ENCODE measurements around the gene PTPRQ. TPM values are rescaled to one million over a fixed set of nuclear protein-coding genes. Genes with fewer than 3 reads are reported as not detected.

PTPRQ gene
- total RNA-seq, 1 experiment from 2014 or later, result not detected

- Mint-ChIP-seq H3K27ac (ENCODE audit: unreplicated experiment) (no peak overlapping the region), H3K4me1 (ENCODE audit: low read depth, unreplicated experiment) (peaks cover under 1% of the 10 kb centered on the region), H3K36me3 (ENCODE audit: insufficient read depth, unreplicated experiment) (no peaks in the 10 kb centered on the region), H3K9me3 (ENCODE audit: low read depth, unreplicated experiment) (no peaks in the 10 kb centered on the region), H3K27me3 (ENCODE audit: unreplicated experiment) (no peaks in the 10 kb centered on the region), H3K4me3 (ENCODE audit: low read depth, unreplicated experiment) (no peak overlapping the region)
- CTCF ChIA-PET, result no interaction called here
- no TSS peak for BruUV-seq (replicated peaks)
- intact Hi-C loops (cut with micrococcal nuclease; ENCODE audit: unreplicated experiment), result no loop called here
- no peak for TF ChIP-seq CTCF (IDR thresholded peaks at IDR 0.05; ENCODE audit: unreplicated experiment)
- DNase-seq, result no peak
Observed at GRCh38 chr12:80697270-80697887, 253.3 kb downstream of the PTPRQ start.

- no TSS peak for BruUV-seq (replicated peaks)
- no peaks in the 10 kb centered on the region for H3K36me3 Mint-ChIP-seq (ENCODE audit: insufficient read depth, unreplicated experiment)
- H3K27me3 Mint-ChIP-seq (ENCODE audit: unreplicated experiment), result no peaks in the 10 kb centered on the region
- no peak for TF ChIP-seq CTCF (IDR thresholded peaks at IDR 0.05; ENCODE audit: unreplicated experiment)
- H3K9me3 Mint-ChIP-seq (ENCODE audit: low read depth, unreplicated experiment), result no peaks in the 10 kb centered on the region
- DNase-seq, result no peak
- H3K4me1 Mint-ChIP-seq (ENCODE audit: low read depth, unreplicated experiment), result peaks cover 9% of the 10 kb centered on the region
- no peak overlapping the region for H3K27ac Mint-ChIP-seq (ENCODE audit: unreplicated experiment)
- no peak overlapping the region for H3K4me3 Mint-ChIP-seq (ENCODE audit: low read depth, unreplicated experiment)
- intact Hi-C loops (cut with micrococcal nuclease; ENCODE audit: unreplicated experiment), result no loop called here
- CTCF ChIA-PET, result no interaction called here
Observed at GRCh38 chr12:80698256-80698655, 254.2 kb downstream of the PTPRQ start.

- intact Hi-C loops (cut with micrococcal nuclease; ENCODE audit: unreplicated experiment), result no loop called here
- DNase-seq, result no peak
- BruUV-seq (replicated peaks), result no TSS peak
- H3K4me3 Mint-ChIP-seq (ENCODE audit: low read depth, unreplicated experiment), result no peak overlapping the region
- H3K4me1 Mint-ChIP-seq (ENCODE audit: low read depth, unreplicated experiment), result peaks cover 15% of the 10 kb centered on the region
- H3K36me3 Mint-ChIP-seq (ENCODE audit: insufficient read depth, unreplicated experiment), result no peaks in the 10 kb centered on the region
- H3K27me3 Mint-ChIP-seq (ENCODE audit: unreplicated experiment), result no peaks in the 10 kb centered on the region
- no peak for TF ChIP-seq CTCF (IDR thresholded peaks at IDR 0.05; ENCODE audit: unreplicated experiment)
- H3K27ac Mint-ChIP-seq (ENCODE audit: unreplicated experiment), result no peak overlapping the region
- CTCF ChIA-PET, result no interaction called here
- no peaks in the 10 kb centered on the region for H3K9me3 Mint-ChIP-seq (ENCODE audit: low read depth, unreplicated experiment)
Observed at GRCh38 chr12:80698847-80699542, 255.0 kb downstream of the PTPRQ start.

GRCh38 chr12:80700327-80700726, 256.3 kb downstream of the PTPRQ start:
- intact Hi-C loops (cut with micrococcal nuclease; ENCODE audit: unreplicated experiment), result no loop called here
- H3K27ac Mint-ChIP-seq (ENCODE audit: unreplicated experiment), result no peak overlapping the region
- H3K4me3 Mint-ChIP-seq (ENCODE audit: low read depth, unreplicated experiment), result no peak overlapping the region
- no peak for DNase-seq
- TF ChIP-seq CTCF (IDR thresholded peaks at IDR 0.05; ENCODE audit: unreplicated experiment), result no peak
- H3K9me3 Mint-ChIP-seq (ENCODE audit: low read depth, unreplicated experiment), result no peaks in the 10 kb centered on the region
- H3K4me1 Mint-ChIP-seq (ENCODE audit: low read depth, unreplicated experiment), result peaks cover 15% of the 10 kb centered on the region
- BruUV-seq (replicated peaks), result no TSS peak
- H3K27me3 Mint-ChIP-seq (ENCODE audit: unreplicated experiment), result no peaks in the 10 kb centered on the region
- H3K36me3 Mint-ChIP-seq (ENCODE audit: insufficient read depth, unreplicated experiment), result no peaks in the 10 kb centered on the region
- CTCF ChIA-PET, result no interaction called here
